ENCODE results near the gene PTPRF.

PTPRF gene

GRCh38 chr1:43597028-43597427 is 66.3 kb downstream of the PTPRF start:
- H3K4me3 ChIP-seq (ENCODE audit: low read depth, low read length): no peak overlapping the region
- TF ChIP-seq, protein P1, sequence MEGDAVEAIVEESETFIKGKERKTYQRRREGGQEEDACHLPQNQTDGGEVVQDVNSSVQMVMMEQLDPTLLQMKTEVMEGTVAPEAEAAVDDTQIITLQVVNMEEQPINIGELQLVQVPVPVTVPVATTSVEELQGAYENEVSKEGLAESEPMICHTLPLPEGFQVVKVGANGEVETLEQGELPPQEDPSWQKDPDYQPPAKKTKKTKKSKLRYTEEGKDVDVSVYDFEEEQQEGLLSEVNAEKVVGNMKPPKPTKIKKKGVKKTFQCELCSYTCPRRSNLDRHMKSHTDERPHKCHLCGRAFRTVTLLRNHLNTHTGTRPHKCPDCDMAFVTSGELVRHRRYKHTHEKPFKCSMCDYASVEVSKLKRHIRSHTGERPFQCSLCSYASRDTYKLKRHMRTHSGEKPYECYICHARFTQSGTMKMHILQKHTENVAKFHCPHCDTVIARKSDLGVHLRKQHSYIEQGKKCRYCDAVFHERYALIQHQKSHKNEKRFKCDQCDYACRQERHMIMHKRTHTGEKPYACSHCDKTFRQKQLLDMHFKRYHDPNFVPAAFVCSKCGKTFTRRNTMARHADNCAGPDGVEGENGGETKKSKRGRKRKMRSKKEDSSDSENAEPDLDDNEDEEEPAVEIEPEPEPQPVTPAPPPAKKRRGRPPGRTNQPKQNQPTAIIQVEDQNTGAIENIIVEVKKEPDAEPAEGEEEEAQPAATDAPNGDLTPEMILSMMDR (IDR thresholded peaks at IDR 0.05; ENCODE audit: low read depth, low read length): no peak
- TF ChIP-seq MAX (IDR thresholded peaks at IDR 0.05; ENCODE audit: low read depth, low read length) (no peak), MYC (IDR thresholded peaks at IDR 0.05; ENCODE audit: low read depth, low read length) (no peak), POLR2A (IDR thresholded peaks at IDR 0.05; ENCODE audit: extremely low read depth, insufficient read length) (no peak)
- DNase-seq (ENCODE audit: low read depth): no peak

DNA sequence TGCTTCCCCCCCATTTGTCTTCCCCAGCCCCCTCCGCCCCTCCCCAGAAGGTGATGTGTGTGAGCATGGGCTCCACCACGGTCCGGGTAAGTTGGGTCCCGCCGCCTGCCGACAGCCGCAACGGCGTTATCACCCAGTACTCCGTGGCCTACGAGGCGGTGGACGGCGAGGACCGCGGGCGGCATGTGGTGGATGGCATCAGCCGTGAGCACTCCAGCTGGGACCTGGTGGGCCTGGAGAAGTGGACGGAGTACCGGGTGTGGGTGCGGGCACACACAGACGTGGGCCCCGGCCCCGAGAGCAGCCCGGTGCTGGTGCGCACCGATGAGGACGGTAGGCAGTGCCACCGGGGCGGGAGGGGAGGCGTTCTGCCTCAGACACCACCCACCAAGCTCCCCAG is 67.0 kb downstream of the PTPRF start:
- no peak overlapping the region for H3K4me3 ChIP-seq (ENCODE audit: low read depth, low read length)
- DNase-seq (ENCODE audit: low read depth): no peak
- TF ChIP-seq, protein P1 (IDR thresholded peaks at IDR 0.05; ENCODE audit: low read depth, low read length): no peak
- TF ChIP-seq MYC (IDR thresholded peaks at IDR 0.05; ENCODE audit: low read depth, low read length) (no peak), POLR2A (IDR thresholded peaks at IDR 0.05; ENCODE audit: extremely low read depth, insufficient read length) (no peak), MAX (IDR thresholded peaks at IDR 0.05; ENCODE audit: low read depth, low read length) (no peak)

- H3K4me3 ChIP-seq (ENCODE audit: low read depth, low read length): no peak overlapping the region
- TF ChIP-seq, protein P1 (IDR thresholded peaks at IDR 0.05; ENCODE audit: low read depth, low read length): no peak
- TF ChIP-seq MAX (IDR thresholded peaks at IDR 0.05; ENCODE audit: low read depth, low read length) (no peak), MYC (IDR thresholded peaks at IDR 0.05; ENCODE audit: low read depth, low read length) (no peak), POLR2A (IDR thresholded peaks at IDR 0.05; ENCODE audit: extremely low read depth, insufficient read length) (no peak)
- DNase-seq (ENCODE audit: low read depth): no peak
Observed at GRCh38 chr1:43598622-43599021, 67.9 kb downstream of the PTPRF start.

GRCh38 chr1:43600033-43601020 is 69.6 kb downstream of the PTPRF start:
- TF ChIP-seq MAX (IDR thresholded peaks at IDR 0.05; ENCODE audit: low read depth, low read length): no peak
- no peak for TF ChIP-seq POLR2A (IDR thresholded peaks at IDR 0.05; ENCODE audit: extremely low read depth, insufficient read length)
- TF ChIP-seq, protein P1 (IDR thresholded peaks at IDR 0.05; ENCODE audit: low read depth, low read length): no peak
- TF ChIP-seq MYC (IDR thresholded peaks at IDR 0.05; ENCODE audit: low read depth, low read length): no peak
- no peak for DNase-seq (ENCODE audit: low read depth)
- no peak overlapping the region for H3K4me3 ChIP-seq (ENCODE audit: low read depth, low read length)

DNA sequence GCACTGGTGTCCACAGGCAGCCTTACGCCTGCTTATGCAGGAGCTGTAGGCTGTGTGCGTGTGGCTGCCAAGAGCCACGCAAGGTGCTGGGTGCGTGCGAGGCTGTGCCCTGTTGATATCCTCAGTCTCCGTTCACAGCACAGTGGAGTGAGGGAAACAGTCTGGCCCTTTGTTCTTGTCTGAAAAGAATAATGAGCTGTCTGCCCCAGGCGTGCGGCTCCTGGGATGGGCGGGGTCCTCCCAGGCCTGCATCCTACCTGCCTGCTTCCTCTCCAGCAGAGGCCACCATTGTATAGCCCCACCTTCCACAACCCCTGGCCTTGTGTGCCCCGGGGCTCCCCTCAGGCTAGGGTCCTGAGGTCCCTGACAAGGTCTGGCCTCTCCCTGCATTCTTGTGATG is 72.3 kb downstream of the PTPRF start:
- DNase-seq (ENCODE audit: low read depth): no peak
- TF ChIP-seq MYC (IDR thresholded peaks at IDR 0.05; ENCODE audit: low read depth, low read length) (no peak), POLR2A (IDR thresholded peaks at IDR 0.05; ENCODE audit: extremely low read depth, insufficient read length) (no peak), MAX (IDR thresholded peaks at IDR 0.05; ENCODE audit: low read depth, low read length) (no peak)
- TF ChIP-seq, protein P1 (IDR thresholded peaks at IDR 0.05; ENCODE audit: low read depth, low read length): no peak
- no peak overlapping the region for H3K4me3 ChIP-seq (ENCODE audit: low read depth, low read length)
